Mammary epithelial cell (primary cell): Measurements from ENCODE around the gene PAQR5.

Experiments
- EZH2 ChIP-seq: IDR thresholded peaks from 2 replicates; pipeline ENCODE4 v1.6.1; 2012; ENCODE audit warnings: low read length, inconsistent platforms, borderline replicate concordance
- TF ChIP-seq, protein P1 (sequence below), 2 donors: IDR thresholded peaks in 1 of 2; conservative IDR thresholded peaks in 1 of 2; 2 replicates each; pipeline ENCODE4 v1.5.1; 2011 to 2012; ENCODE audit warnings: inconsistent platforms in 2 of 2, low read length in 2 of 2, mild to moderate bottlenecking in 2 of 2, control low read depth in 1 of 2, low read depth in 1 of 2; ENCODE audit not compliant: insufficient read depth in 1 of 2; ENCODE audit errors: extremely low read depth in 1 of 2

DNA sequence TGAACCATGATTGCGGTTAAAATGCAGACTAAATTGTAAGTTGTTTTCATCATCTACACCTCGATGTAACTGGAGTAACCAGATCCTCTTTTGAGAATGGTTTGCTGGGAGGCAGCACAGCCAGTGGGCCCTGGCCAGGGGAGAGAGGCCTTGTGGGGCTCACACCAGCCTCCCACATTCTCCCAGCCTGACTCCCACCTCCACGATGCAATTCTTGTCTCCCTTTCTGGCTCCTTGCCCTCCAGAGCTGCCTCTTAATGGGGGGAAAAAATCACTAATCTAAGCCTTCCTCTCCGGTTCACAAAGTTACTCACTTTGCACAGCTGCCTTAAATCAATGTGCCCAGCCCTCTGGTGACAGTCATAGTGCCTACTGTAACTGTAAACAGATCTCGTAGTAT lies 17.9 kb upstream of the PAQR5 start:
- TF ChIP-seq, protein P1, sequence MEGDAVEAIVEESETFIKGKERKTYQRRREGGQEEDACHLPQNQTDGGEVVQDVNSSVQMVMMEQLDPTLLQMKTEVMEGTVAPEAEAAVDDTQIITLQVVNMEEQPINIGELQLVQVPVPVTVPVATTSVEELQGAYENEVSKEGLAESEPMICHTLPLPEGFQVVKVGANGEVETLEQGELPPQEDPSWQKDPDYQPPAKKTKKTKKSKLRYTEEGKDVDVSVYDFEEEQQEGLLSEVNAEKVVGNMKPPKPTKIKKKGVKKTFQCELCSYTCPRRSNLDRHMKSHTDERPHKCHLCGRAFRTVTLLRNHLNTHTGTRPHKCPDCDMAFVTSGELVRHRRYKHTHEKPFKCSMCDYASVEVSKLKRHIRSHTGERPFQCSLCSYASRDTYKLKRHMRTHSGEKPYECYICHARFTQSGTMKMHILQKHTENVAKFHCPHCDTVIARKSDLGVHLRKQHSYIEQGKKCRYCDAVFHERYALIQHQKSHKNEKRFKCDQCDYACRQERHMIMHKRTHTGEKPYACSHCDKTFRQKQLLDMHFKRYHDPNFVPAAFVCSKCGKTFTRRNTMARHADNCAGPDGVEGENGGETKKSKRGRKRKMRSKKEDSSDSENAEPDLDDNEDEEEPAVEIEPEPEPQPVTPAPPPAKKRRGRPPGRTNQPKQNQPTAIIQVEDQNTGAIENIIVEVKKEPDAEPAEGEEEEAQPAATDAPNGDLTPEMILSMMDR (conservative IDR thresholded peaks at IDR 0.05 in 1 of 2, IDR thresholded peaks at IDR 0.05 in 1 of 2; ENCODE audit: extremely low read depth in 1 of 2, insufficient read depth in 1 of 2, low read depth in 1 of 2, low read length in 2 of 2): no peak
- no peak for TF ChIP-seq EZH2
